ENCODE measurements around the gene GCK. TPM values are rescaled to one million over a fixed set of nuclear protein-coding genes. Genes with fewer than 3 reads are reported as not detected.

GCK gene
- total RNA-seq, 1 experiment from 2014 or later, result not detected

DNA sequence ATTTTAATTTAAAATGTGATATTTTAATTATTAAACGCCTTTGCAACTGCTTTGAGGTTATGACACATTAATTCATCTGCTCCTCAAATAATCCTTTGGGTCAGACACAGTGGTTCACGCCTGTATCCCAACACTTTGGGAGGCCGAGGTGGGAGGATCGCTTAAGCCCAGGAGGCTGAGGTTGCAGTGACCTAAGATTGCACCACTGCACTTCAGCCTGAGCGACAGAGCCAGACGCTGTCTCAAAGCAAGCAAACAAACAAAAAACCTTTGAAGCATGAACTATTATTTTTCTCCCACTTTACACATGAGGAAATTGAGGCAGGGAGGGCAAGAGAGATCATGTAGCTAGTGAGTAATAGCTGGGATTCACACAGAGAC lies 64.4 kb downstream of the GCK start:
- POLR2A ChIA-PET, result interaction anchor here (0.9 to 2.5 kb wide), 4 partner anchors 11 to 366 kb away, joined by 3 to 11 read pairs (median 4); partner anchors contain the start of genes NUDCD3 and YKT6
- no peaks in the 10 kb centered on the region for H3K9me3 Mint-ChIP-seq (ENCODE audit: unreplicated experiment)
- H3K36me3 Mint-ChIP-seq (ENCODE audit: insufficient read depth, unreplicated experiment), result peaks cover 15% of the 10 kb centered on the region
- H3K4me1 Mint-ChIP-seq (ENCODE audit: insufficient read depth, unreplicated experiment), result peaks cover 24% of the 10 kb centered on the region
- peak overlapping the region; percentile 28 for H3K4me3 Mint-ChIP-seq (ENCODE audit: unreplicated experiment)
- TF ChIP-seq, protein P1, sequence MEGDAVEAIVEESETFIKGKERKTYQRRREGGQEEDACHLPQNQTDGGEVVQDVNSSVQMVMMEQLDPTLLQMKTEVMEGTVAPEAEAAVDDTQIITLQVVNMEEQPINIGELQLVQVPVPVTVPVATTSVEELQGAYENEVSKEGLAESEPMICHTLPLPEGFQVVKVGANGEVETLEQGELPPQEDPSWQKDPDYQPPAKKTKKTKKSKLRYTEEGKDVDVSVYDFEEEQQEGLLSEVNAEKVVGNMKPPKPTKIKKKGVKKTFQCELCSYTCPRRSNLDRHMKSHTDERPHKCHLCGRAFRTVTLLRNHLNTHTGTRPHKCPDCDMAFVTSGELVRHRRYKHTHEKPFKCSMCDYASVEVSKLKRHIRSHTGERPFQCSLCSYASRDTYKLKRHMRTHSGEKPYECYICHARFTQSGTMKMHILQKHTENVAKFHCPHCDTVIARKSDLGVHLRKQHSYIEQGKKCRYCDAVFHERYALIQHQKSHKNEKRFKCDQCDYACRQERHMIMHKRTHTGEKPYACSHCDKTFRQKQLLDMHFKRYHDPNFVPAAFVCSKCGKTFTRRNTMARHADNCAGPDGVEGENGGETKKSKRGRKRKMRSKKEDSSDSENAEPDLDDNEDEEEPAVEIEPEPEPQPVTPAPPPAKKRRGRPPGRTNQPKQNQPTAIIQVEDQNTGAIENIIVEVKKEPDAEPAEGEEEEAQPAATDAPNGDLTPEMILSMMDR (IDR thresholded peaks at IDR 0.05; ENCODE audit: unreplicated experiment), result no peak
- BruUV-seq (replicated peaks), result no TSS peak
- CTCF ChIA-PET, result interaction anchor here (0.8 kb wide), 1 partner anchor 70 kb away, joined by 4 read pairs; no protein-coding TSS in a partner anchor
- H3K27me3 Mint-ChIP-seq (ENCODE audit: insufficient read depth, unreplicated experiment), result no peaks in the 10 kb centered on the region
- H3K27ac Mint-ChIP-seq (ENCODE audit: low read depth, unreplicated experiment), result no peak overlapping the region
- DNase-seq (ENCODE audit: unreplicated experiment), result no peak
- intact Hi-C loops (cut with micrococcal nuclease), result loop anchor here (5.0 kb wide), 2 partner anchors 43 to 77 kb away; partner anchors contain the start of genes POLM and YKT6

DNA sequence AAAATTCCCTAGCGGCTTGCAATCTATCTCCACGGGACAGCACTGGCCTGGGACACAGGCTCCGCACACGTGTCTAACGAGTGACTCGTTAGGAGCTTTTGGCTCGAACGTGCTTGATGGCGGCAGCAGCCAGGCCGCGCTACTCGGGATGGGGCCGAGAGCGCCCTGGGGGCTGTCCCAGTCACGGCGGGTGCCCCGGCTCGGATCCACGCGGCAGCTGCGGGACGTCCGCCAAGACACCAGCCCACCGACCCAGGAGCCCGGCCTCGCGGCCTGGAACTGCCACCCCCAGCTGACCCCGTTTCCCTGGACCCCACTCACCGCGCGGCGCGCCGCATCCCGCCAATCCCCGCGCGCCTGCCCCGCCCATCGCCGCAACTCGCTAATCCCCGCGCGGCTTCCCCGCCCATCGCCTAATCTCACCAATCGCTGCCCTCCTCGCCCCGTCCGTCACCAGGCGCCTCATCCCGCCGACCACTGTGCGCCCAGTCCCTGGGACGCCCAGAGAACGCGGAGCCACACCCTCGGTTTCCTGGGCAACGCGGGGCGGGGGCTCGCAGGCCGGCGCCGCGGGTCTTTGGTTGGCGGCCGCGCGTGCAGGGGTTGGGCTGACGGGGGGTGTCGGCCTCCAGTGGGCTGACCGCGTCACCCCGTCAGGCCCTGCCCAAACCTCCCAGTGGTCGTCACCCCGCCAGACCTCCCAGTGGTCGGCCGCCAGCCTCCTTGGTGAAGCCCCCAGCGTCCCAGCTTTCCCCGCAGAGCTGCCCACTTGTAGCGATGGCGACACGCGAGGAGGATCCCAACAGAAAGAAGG lies 65.8 kb downstream of the GCK start, which contains the start of gene POLD2:
Gene POLD2, minus strand, starts transcription at position 359 of the 814 bp plus-strand sequence. CDS start 1,495 bp downstream, outside the sequence.
- intact Hi-C loops (cut with micrococcal nuclease), result loop anchor here (5.0 kb wide), 2 partner anchors 41 to 79 kb away; partner anchors contain the start of genes POLM and YKT6
- DNase-seq (ENCODE audit: unreplicated experiment), result peak; percentile 95
- ChIA-PET CTCF (interaction anchor here (0.6 to 2.1 kb wide), 7 partner anchors 8 to 86 kb away, joined by 3 to 8 read pairs (median 4); no protein-coding TSS in a partner anchor), POLR2A (interaction anchor here (0.6 to 2.5 kb wide), 19 partner anchors 9 to 367 kb away, joined by 3 to 13 read pairs (median 4); partner anchors contain the start of genes DBNL, NUDCD3 and YKT6)
- TF ChIP-seq, protein P1 (IDR thresholded peaks at IDR 0.05; ENCODE audit: unreplicated experiment), result no peak
- Mint-ChIP-seq H3K9me3 (ENCODE audit: unreplicated experiment) (no peaks in the 10 kb centered on the region), H3K4me1 (ENCODE audit: insufficient read depth, unreplicated experiment) (peaks cover 27% of the 10 kb centered on the region), H3K27me3 (ENCODE audit: insufficient read depth, unreplicated experiment) (no peaks in the 10 kb centered on the region), H3K36me3 (ENCODE audit: insufficient read depth, unreplicated experiment) (peaks cover 20% of the 10 kb centered on the region), H3K27ac (ENCODE audit: low read depth, unreplicated experiment) (peak within 1 kb of the TSS; percentile 86), H3K4me3 (ENCODE audit: unreplicated experiment) (peak within 1 kb of the TSS; percentile 77)
- no TSS peak for BruUV-seq (replicated peaks)

DNA sequence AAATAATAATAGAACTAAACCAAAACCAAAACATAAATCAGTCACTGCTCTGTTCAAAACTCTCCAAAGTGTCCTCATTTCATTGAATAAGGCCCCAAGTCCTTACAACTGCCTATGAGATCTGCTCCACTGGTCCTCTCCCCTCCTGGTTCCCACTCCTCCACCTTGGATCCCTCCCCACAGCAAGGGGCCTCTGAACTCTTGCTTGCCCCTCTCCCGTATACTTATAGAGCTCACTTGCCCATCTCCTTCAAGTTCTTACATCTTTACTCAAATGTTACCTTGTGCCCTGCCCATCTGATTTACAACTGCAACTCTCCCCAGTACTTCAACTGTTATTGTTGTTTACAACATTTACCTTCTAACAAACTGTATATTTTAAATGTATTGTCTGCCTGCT lies 66.7 kb downstream of the GCK start:
- peak overlapping the region; percentile 86 for H3K27ac Mint-ChIP-seq (ENCODE audit: low read depth, unreplicated experiment)
- POLR2A ChIA-PET, result interaction anchor here (0.9 to 2.2 kb wide), 15 partner anchors 8 to 368 kb away, joined by 3 to 13 read pairs (median 4); partner anchors contain the start of genes DBNL and NUDCD3
- no TSS peak for BruUV-seq (replicated peaks)
- CTCF ChIA-PET, result interaction anchor here (0.6 to 2.1 kb wide), 6 partner anchors 9 to 192 kb away, joined by 3 to 8 read pairs (median 3); no protein-coding TSS in a partner anchor
- no peak for DNase-seq (ENCODE audit: unreplicated experiment)
- no peaks in the 10 kb centered on the region for H3K27me3 Mint-ChIP-seq (ENCODE audit: insufficient read depth, unreplicated experiment)
- H3K36me3 Mint-ChIP-seq (ENCODE audit: insufficient read depth, unreplicated experiment), result peaks cover 20% of the 10 kb centered on the region
- intact Hi-C loops (cut with micrococcal nuclease), result loop anchor here (5.0 kb wide), 2 partner anchors 40 to 80 kb away; partner anchors contain the start of genes POLM and YKT6
- TF ChIP-seq, protein P1 (IDR thresholded peaks at IDR 0.05; ENCODE audit: unreplicated experiment), result no peak
- H3K4me3 Mint-ChIP-seq (ENCODE audit: unreplicated experiment), result peak overlapping the region; percentile 77
- H3K9me3 Mint-ChIP-seq (ENCODE audit: unreplicated experiment), result no peaks in the 10 kb centered on the region
- H3K4me1 Mint-ChIP-seq (ENCODE audit: insufficient read depth, unreplicated experiment), result peaks cover 32% of the 10 kb centered on the region
